Muscle layer of duodenum (tissue), 2 donors: ENCODE measurements around the gene SPOCK1.

Experiments
- H3K27ac ChIP-seq: one replicate; pipeline ENCODE4 v1.7.0; 2013; ENCODE audit warnings: mild to moderate bottlenecking, low read length
- H3K27me3 ChIP-seq: one replicate; pipeline ENCODE4 v1.7.0; 2013; ENCODE audit warnings: low read depth, mild to moderate bottlenecking, control low read depth, low read length
- H3K36me3 ChIP-seq, 2 donors: one replicate each; pipeline ENCODE4 v1.7.0; 2013; ENCODE audit warnings: low read length in 2 of 2, control low read depth in 1 of 2, mild to moderate bottlenecking in 1 of 2; ENCODE audit not compliant: insufficient read depth in 2 of 2, control insufficient read depth in 1 of 2
- H3K4me1 ChIP-seq, 2 donors: one replicate each; pipeline ENCODE4 v1.7.0; 2013; ENCODE audit warnings: low read length in 2 of 2, mild to moderate bottlenecking in 2 of 2, control low read depth in 1 of 2, moderate library complexity in 1 of 2; ENCODE audit not compliant: insufficient read depth in 2 of 2, control insufficient read depth in 1 of 2
- H3K4me3 ChIP-seq, 2 donors: one replicate each; pipeline ENCODE4 v1.7.0; 2013; ENCODE audit warnings: low read length in 2 of 2, low read depth in 1 of 2, mild to moderate bottlenecking in 1 of 2
- H3K9me3 ChIP-seq, 2 donors: one replicate each; pipeline ENCODE4 v1.7.0; 2013; ENCODE audit warnings: low read length in 2 of 2, control low read depth in 1 of 2, mild to moderate bottlenecking in 1 of 2; ENCODE audit not compliant: control insufficient read depth in 1 of 2
- donor health status: healthy.

Gene SPOCK1

GRCh38 chr5:137167187-137167586 lies 331.9 kb downstream of the SPOCK1 start:
- H3K27ac ChIP-seq: no peak overlapping the region
- no peaks in the 10 kb centered on the region for H3K4me1 ChIP-seq
- H3K36me3 ChIP-seq: no peaks in the 10 kb centered on the region

GRCh38 chr5:137164961-137165360 lies 334.2 kb downstream of the SPOCK1 start:
- Histone ChIP-seq H3K4me1 (no peaks in the 10 kb centered on the region), H3K4me3 (no peak overlapping the region), H3K27me3 (no peaks in the 10 kb centered on the region), H3K27ac (no peak overlapping the region), H3K36me3 (no peaks in the 10 kb centered on the region), H3K9me3 (no peaks in the 10 kb centered on the region)

More at GRCh38 chr5:137167187-137167586, 331.9 kb downstream of the SPOCK1 start:
- H3K27me3 ChIP-seq: no peaks in the 10 kb centered on the region
- H3K9me3 ChIP-seq: no peaks in the 10 kb centered on the region
- H3K4me3 ChIP-seq: no peak overlapping the region

GRCh38 chr5:137164536-137164935 lies 334.6 kb downstream of the SPOCK1 start:
- no peak overlapping the region for H3K27ac ChIP-seq
- H3K4me1 ChIP-seq: no peaks in the 10 kb centered on the region
- H3K36me3 ChIP-seq: no peaks in the 10 kb centered on the region
- H3K27me3 ChIP-seq: no peaks in the 10 kb centered on the region
- no peaks in the 10 kb centered on the region for H3K9me3 ChIP-seq
- no peak overlapping the region for H3K4me3 ChIP-seq

GRCh38 chr5:137158691-137159090 lies 340.4 kb downstream of the SPOCK1 start:
- no peaks in the 10 kb centered on the region for H3K4me1 ChIP-seq
- H3K36me3 ChIP-seq: no peaks in the 10 kb centered on the region
- H3K4me3 ChIP-seq: no peak overlapping the region
- no peaks in the 10 kb centered on the region for H3K27me3 ChIP-seq
- no peak overlapping the region for H3K27ac ChIP-seq
- H3K9me3 ChIP-seq: no peaks in the 10 kb centered on the region

GRCh38 chr5:137156180-137156579 lies 342.9 kb downstream of the SPOCK1 start:
- Histone ChIP-seq H3K27ac (no peak overlapping the region), H3K4me3 (no peak overlapping the region)

GRCh38 chr5:137155261-137156000 lies 343.7 kb downstream of the SPOCK1 start:
- Histone ChIP-seq H3K4me1 (no peaks in the 10 kb centered on the region), H3K27ac (no peak overlapping the region), H3K9me3 (no peaks in the 10 kb centered on the region), H3K36me3 (no peaks in the 10 kb centered on the region), H3K4me3 (no peak overlapping the region), H3K27me3 (no peaks in the 10 kb centered on the region)

More at GRCh38 chr5:137156180-137156579, 342.9 kb downstream of the SPOCK1 start:
- no peaks in the 10 kb centered on the region for H3K36me3 ChIP-seq
- no peaks in the 10 kb centered on the region for H3K9me3 ChIP-seq
- no peaks in the 10 kb centered on the region for H3K4me1 ChIP-seq
- no peaks in the 10 kb centered on the region for H3K27me3 ChIP-seq

GRCh38 chr5:137152616-137153015 lies 346.5 kb downstream of the SPOCK1 start:
- H3K4me3 ChIP-seq: no peak overlapping the region
- H3K36me3 ChIP-seq: no peaks in the 10 kb centered on the region
- no peaks in the 10 kb centered on the region for H3K9me3 ChIP-seq
- H3K4me1 ChIP-seq: no peaks in the 10 kb centered on the region
- no peak overlapping the region for H3K27ac ChIP-seq
- no peaks in the 10 kb centered on the region for H3K27me3 ChIP-seq

GRCh38 chr5:137148655-137149054 lies 350.5 kb downstream of the SPOCK1 start:
- Histone ChIP-seq H3K27me3 (no peaks in the 10 kb centered on the region), H3K27ac (no peak overlapping the region), H3K4me3 (no peak overlapping the region), H3K36me3 (no peaks in the 10 kb centered on the region), H3K9me3 (no peaks in the 10 kb centered on the region), H3K4me1 (no peaks in the 10 kb centered on the region)

GRCh38 chr5:137148159-137148558 lies 351.0 kb downstream of the SPOCK1 start:
- H3K27me3 ChIP-seq: no peaks in the 10 kb centered on the region
- no peaks in the 10 kb centered on the region for H3K4me1 ChIP-seq
- H3K27ac ChIP-seq: no peak overlapping the region
- H3K9me3 ChIP-seq: no peaks in the 10 kb centered on the region
- H3K4me3 ChIP-seq: no peak overlapping the region
- H3K36me3 ChIP-seq: no peaks in the 10 kb centered on the region

- Histone ChIP-seq H3K9me3 (no peaks in the 10 kb centered on the region), H3K27ac (no peak overlapping the region), H3K27me3 (no peaks in the 10 kb centered on the region), H3K4me3 (no peak overlapping the region), H3K36me3 (no peaks in the 10 kb centered on the region), H3K4me1 (no peaks in the 10 kb centered on the region)
These were observed 351.8 kb downstream of the SPOCK1 start for GRCh38 chr5:137147346-137147745.

- H3K27me3 ChIP-seq: no peaks in the 10 kb centered on the region
- H3K4me1 ChIP-seq: no peaks in the 10 kb centered on the region
- H3K9me3 ChIP-seq: no peaks in the 10 kb centered on the region
- H3K36me3 ChIP-seq: no peaks in the 10 kb centered on the region
- no peak overlapping the region for H3K4me3 ChIP-seq
- no peak overlapping the region for H3K27ac ChIP-seq
These were observed 352.7 kb downstream of the SPOCK1 start for GRCh38 chr5:137146402-137146890.

- H3K9me3 ChIP-seq: no peaks in the 10 kb centered on the region
- H3K4me1 ChIP-seq: no peaks in the 10 kb centered on the region
- no peak overlapping the region for H3K4me3 ChIP-seq
- no peaks in the 10 kb centered on the region for H3K36me3 ChIP-seq
- no peak overlapping the region for H3K27ac ChIP-seq
- H3K27me3 ChIP-seq: no peaks in the 10 kb centered on the region
These were observed 353.4 kb downstream of the SPOCK1 start for GRCh38 chr5:137145721-137146120.
